GM12878 (cell line): ENCODE measurements around the gene LYPD4. TPM values are rescaled to one million over a fixed set of nuclear protein-coding genes. Genes with fewer than 3 reads are reported as not detected.
A peak's percentile ranks its signal among the peaks of the same experiment; 100 is the strongest.

Experiments
- CHD4 ChIP-seq: fragments of 200-600 bp; sonication (generic); IDR thresholded peaks from 2 replicates; pipeline ENCODE4 v1.6.1; 2016; ENCODE audit warnings: mild to moderate bottlenecking
- CREM ChIP-seq: IDR thresholded peaks from 2 replicates; pipeline ENCODE4 v1.6.1; 2014; ENCODE audit warnings: antibody characterized with exemption, low read depth
- FOXK2 ChIP-seq: fragments of 450-650 bp; IDR thresholded peaks from 2 replicates; pipeline ENCODE4 v1.6.1; 2017; ENCODE audit warnings: mild to moderate bottlenecking, moderate library complexity
- HDAC6 ChIP-seq: fragments of 200-600 bp; sonication (generic); IDR thresholded peaks from one replicate; pipeline ENCODE4 v1.8.0; 2017; ENCODE audit warnings: antibody characterized with exemption; ENCODE audit not compliant: unreplicated experiment
- JUND ChIP-seq: IDR thresholded peaks from 2 replicates; pipeline ENCODE4 v1.6.1; 2012; ENCODE audit warnings: low read depth, mild to moderate bottlenecking, low read length, improper control_type of control experiment, moderate library complexity
- KDM1A ChIP-seq: fragments of 200-600 bp; sonication (generic); IDR thresholded peaks from 2 replicates; pipeline ENCODE4 v1.6.1; 2016; ENCODE audit warnings: borderline replicate concordance
- MEF2B ChIP-seq: fragments of 450-650 bp; IDR thresholded peaks from 2 replicates; pipeline ENCODE4 v1.6.1; 2018; ENCODE audit warnings: mild to moderate bottlenecking, moderate library complexity; ENCODE audit not compliant: partially characterized antibody, poor library complexity, severe bottlenecking
- MLLT1 ChIP-seq: fragments of 450-650 bp; IDR thresholded peaks from 2 replicates; pipeline ENCODE4 v1.6.1; 2016; ENCODE audit warnings: mild to moderate bottlenecking
- MYC ChIP-seq: IDR thresholded peaks from 2 replicates; pipeline ENCODE4 v1.6.1; 2011; ENCODE audit warnings: mild to moderate bottlenecking, low read length, moderate library complexity, inconsistent platforms; ENCODE audit not compliant: insufficient read depth, insufficient replicate concordance, insufficient read length, severe bottlenecking
- NKRF ChIP-seq: fragments of 450-650 bp; conservative IDR thresholded peaks from 2 replicates; pipeline ENCODE4 v1.6.1; 2017; ENCODE audit warnings: mild to moderate bottlenecking, moderate library complexity
- SRF ChIP-seq, 2 experiments: IDR thresholded peaks; 2 replicates each; pipeline ENCODE4 v1.6.1; 2011; ENCODE audit warnings: low read depth in 2 of 2, low read length in 2 of 2, mild to moderate bottlenecking in 1 of 2, moderate library complexity in 1 of 2
- TCF3 ChIP-seq: IDR thresholded peaks from 2 replicates; pipeline ENCODE4 v1.6.1; 2012; ENCODE audit warnings: low read depth, mild to moderate bottlenecking, low read length, borderline replicate concordance; ENCODE audit not compliant: insufficient read depth
- USF1 ChIP-seq: IDR thresholded peaks from 2 replicates; pipeline ENCODE4 v1.6.1; 2011; ENCODE audit warnings: borderline replicate concordance, low read depth, mild to moderate bottlenecking, moderate library complexity, mixed read lengths, low read length; ENCODE audit not compliant: insufficient read depth; ENCODE audit errors: extremely low read length
- ZBED1 ChIP-seq: IDR thresholded peaks from 2 replicates; pipeline ENCODE4 v1.6.1; 2016; ENCODE audit warnings: borderline replicate concordance
- polyA plus RNA-seq, 11 experiments: library from polyadenylated mRNA; depleted of rRNA in 4 of 11; unstranded in 6 of 11; stranded (reverse) in 5 of 11; fragments of >200 nt; fragmentation: Nextera tagmentation in 4 of 11; fragmentation: Illumina TruSeq in 1 of 11; extraction: Ambion mirVana in 4 of 11; extraction: Trizol in 1 of 11; gene quantifications; 1 replicate in 1 of 11; 2 replicates in 10 of 11; pipeline versions ENCODE4 v1.2.1 to v1.2.3, GENCODE V29; 2011 to 2016; ENCODE audit warnings: inconsistent platforms in 2 of 11, missing spikeins in 2 of 11, low read depth in 1 of 11
- total RNA-seq, 4 experiments: library from RNA; depleted of rRNA in 3 of 4; stranded (reverse); fragments of >200 nt in 3 of 4; fragmentation: Illumina TruSeq in 1 of 4; extraction: Trizol in 1 of 4; gene quantifications; 2 replicates each; pipeline versions ENCODE4 v1.2.1 to v1.2.3, GENCODE V29; 2013 to 2021
- TF ChIP-seq, protein P1 (sequence below): IDR thresholded peaks from 2 replicates; pipeline ENCODE4 v1.6.1; 2012; ENCODE audit warnings: low read depth, low read length, improper control_type of control experiment
- TF ChIP-seq, protein P2 (sequence below): fragments of 450-650 bp; IDR thresholded peaks from 2 replicates; pipeline ENCODE4 v1.6.1; 2014; ENCODE audit warnings: mild to moderate bottlenecking
- TF ChIP-seq, protein P3 (sequence below): fragments of 450-650 bp; IDR thresholded peaks from 2 replicates; pipeline ENCODE4 v1.6.1; 2016; ENCODE audit warnings: mild to moderate bottlenecking, moderate library complexity, borderline replicate concordance

LYPD4 gene
- total and polyA plus RNA-seq, 10 of the 15 experiments (the other 5 are each of a cell fraction or from before 2014, with no cell fraction given): not detected

DNA sequence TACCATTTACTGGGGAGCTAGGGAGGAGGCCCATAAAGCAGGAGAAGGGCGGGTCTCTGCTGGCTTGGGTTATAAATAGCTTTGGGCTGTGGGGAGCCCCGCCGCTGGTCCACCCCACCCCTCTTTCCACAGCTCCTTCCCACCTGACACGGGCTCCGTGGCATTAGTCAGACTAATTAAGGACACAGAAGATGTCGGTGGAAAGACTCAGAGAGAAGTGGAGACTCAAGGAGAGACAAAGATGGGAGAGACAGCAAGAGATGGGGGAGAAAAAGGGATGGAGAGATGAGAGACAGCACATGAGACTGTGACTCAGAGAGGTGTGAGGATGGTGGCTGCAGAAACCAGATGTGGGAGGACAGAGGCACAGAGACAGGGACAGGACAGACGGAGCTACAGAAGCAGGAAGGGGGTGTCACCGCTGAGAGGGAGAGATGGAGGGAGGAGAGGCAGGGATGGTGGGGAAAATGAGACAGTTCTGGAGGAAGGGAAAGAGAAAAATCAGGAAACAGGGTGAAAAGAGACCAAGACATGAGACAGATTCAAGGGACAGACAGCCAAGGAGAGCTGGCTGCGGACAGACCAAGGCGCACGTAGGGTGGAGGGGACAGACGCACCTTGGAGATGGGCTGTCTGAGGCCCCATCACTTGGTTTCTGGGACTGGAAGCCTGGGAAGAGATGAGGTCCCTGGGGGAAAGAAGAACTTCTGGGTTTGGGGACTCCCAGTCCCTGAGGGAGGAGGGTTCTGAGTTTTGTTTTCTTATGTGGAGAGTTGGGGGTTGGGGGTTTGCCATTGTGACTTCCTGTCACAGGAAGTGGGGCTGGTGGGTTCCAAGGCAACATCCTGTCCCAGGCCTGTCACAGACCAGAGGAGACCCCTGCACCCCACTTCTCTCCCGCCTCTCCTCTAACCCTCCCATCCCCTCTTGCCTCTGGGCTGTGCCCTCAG is 42.6 kb upstream of the LYPD4 start (continued):
- TF ChIP-seq USF1: no peak
- no peak for TF ChIP-seq KDM1A
- TF ChIP-seq MLLT1: peak; percentile 88
- TF ChIP-seq SRF (IDR thresholded peaks at IDR 0.05; ENCODE audit: low read depth in 2 of 2, low read length in 2 of 2): no peak
- TF ChIP-seq, protein P1, sequence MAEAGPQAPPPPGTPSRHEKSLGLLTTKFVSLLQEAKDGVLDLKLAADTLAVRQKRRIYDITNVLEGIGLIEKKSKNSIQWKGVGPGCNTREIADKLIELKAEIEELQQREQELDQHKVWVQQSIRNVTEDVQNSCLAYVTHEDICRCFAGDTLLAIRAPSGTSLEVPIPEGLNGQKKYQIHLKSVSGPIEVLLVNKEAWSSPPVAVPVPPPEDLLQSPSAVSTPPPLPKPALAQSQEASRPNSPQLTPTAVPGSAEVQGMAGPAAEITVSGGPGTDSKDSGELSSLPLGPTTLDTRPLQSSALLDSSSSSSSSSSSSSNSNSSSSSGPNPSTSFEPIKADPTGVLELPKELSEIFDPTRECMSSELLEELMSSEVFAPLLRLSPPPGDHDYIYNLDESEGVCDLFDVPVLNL: no peak
- TF ChIP-seq MYC: no peak
- TF ChIP-seq CHD4: no peak
- no peak for TF ChIP-seq JUND
- no peak for TF ChIP-seq ZBED1
- no peak for TF ChIP-seq HDAC6
- no peak for TF ChIP-seq CREM
- TF ChIP-seq, protein P2, sequence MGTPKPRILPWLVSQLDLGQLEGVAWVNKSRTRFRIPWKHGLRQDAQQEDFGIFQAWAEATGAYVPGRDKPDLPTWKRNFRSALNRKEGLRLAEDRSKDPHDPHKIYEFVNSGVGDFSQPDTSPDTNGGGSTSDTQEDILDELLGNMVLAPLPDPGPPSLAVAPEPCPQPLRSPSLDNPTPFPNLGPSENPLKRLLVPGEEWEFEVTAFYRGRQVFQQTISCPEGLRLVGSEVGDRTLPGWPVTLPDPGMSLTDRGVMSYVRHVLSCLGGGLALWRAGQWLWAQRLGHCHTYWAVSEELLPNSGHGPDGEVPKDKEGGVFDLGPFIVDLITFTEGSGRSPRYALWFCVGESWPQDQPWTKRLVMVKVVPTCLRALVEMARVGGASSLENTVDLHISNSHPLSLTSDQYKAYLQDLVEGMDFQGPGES: no peak
- no peak for TF ChIP-seq TCF3
- TF ChIP-seq, protein P3, sequence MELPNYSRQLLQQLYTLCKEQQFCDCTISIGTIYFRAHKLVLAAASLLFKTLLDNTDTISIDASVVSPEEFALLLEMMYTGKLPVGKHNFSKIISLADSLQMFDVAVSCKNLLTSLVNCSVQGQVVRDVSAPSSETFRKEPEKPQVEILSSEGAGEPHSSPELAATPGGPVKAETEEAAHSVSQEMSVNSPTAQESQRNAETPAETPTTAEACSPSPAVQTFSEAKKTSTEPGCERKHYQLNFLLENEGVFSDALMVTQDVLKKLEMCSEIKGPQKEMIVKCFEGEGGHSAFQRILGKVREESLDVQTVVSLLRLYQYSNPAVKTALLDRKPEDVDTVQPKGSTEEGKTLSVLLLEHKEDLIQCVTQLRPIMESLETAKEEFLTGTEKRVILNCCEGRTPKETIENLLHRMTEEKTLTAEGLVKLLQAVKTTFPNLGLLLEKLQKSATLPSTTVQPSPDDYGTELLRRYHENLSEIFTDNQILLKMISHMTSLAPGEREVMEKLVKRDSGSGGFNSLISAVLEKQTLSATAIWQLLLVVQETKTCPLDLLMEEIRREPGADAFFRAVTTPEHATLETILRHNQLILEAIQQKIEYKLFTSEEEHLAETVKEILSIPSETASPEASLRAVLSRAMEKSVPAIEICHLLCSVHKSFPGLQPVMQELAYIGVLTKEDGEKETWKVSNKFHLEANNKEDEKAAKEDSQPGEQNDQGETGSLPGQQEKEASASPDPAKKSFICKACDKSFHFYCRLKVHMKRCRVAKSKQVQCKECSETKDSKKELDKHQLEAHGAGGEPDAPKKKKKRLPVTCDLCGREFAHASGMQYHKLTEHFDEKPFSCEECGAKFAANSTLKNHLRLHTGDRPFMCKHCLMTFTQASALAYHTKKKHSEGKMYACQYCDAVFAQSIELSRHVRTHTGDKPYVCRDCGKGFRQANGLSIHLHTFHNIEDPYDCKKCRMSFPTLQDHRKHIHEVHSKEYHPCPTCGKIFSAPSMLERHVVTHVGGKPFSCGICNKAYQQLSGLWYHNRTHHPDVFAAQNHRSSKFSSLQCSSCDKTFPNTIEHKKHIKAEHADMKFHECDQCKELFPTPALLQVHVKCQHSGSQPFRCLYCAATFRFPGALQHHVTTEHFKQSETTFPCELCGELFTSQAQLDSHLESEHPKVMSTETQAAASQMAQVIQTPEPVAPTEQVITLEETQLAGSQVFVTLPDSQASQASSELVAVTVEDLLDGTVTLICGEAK: peak; percentile 74; the same call in 1 of the 2 replicates
- no peak for TF ChIP-seq NKRF
- peak; percentile 98 for TF ChIP-seq MEF2B
- TF ChIP-seq FOXK2: no peak
